OCI-LY3 (cell line): ENCODE data around the gene GMEB2.

ENCODE experiments used
- EZH2phosphoT487 ChIP-seq: fragments of 200-600 bp; shearing (Covaris generic); IDR thresholded peaks from 2 replicates; pipeline ENCODE4 v1.6.1; 2018; ENCODE audit warnings: antibody characterized with exemption, mixed run types, low read depth
- TF ChIP-seq, protein P1 (sequence below): fragments of 200-600, 300-600 bp; sonication (generic); IDR thresholded peaks from 2 replicates; pipeline ENCODE4 v1.5.1; 2014; ENCODE audit warnings: antibody characterized with exemption, low read length, low read depth

GRCh38 chr20:63567136-63567385, 59.8 kb downstream of the GMEB2 start:
- TF ChIP-seq, protein P1, sequence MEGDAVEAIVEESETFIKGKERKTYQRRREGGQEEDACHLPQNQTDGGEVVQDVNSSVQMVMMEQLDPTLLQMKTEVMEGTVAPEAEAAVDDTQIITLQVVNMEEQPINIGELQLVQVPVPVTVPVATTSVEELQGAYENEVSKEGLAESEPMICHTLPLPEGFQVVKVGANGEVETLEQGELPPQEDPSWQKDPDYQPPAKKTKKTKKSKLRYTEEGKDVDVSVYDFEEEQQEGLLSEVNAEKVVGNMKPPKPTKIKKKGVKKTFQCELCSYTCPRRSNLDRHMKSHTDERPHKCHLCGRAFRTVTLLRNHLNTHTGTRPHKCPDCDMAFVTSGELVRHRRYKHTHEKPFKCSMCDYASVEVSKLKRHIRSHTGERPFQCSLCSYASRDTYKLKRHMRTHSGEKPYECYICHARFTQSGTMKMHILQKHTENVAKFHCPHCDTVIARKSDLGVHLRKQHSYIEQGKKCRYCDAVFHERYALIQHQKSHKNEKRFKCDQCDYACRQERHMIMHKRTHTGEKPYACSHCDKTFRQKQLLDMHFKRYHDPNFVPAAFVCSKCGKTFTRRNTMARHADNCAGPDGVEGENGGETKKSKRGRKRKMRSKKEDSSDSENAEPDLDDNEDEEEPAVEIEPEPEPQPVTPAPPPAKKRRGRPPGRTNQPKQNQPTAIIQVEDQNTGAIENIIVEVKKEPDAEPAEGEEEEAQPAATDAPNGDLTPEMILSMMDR = no peak
- TF ChIP-seq EZH2phosphoT487 = no peak
